A549 treated with DMSO at 1 μM for 4 hours (cell line): ENCODE data around the gene MPHOSPH10. TPM values are rescaled to one million over a fixed set of nuclear protein-coding genes. Genes with fewer than 3 reads are reported as not detected.

Experiments used
- total RNA-seq: library from RNA; stranded (reverse); fragments of 200-300 nt; extraction: Qiagen RNA extraction; gene quantifications from 5 replicates; pipeline ENCODE4 v1.2.3, GENCODE V29; 2022; ENCODE audit warnings: low read depth

MPHOSPH10 gene
- total RNA-seq: 39.8 to 45.5 TPM (median 43.1 TPM) in 5 replicates

DNA sequence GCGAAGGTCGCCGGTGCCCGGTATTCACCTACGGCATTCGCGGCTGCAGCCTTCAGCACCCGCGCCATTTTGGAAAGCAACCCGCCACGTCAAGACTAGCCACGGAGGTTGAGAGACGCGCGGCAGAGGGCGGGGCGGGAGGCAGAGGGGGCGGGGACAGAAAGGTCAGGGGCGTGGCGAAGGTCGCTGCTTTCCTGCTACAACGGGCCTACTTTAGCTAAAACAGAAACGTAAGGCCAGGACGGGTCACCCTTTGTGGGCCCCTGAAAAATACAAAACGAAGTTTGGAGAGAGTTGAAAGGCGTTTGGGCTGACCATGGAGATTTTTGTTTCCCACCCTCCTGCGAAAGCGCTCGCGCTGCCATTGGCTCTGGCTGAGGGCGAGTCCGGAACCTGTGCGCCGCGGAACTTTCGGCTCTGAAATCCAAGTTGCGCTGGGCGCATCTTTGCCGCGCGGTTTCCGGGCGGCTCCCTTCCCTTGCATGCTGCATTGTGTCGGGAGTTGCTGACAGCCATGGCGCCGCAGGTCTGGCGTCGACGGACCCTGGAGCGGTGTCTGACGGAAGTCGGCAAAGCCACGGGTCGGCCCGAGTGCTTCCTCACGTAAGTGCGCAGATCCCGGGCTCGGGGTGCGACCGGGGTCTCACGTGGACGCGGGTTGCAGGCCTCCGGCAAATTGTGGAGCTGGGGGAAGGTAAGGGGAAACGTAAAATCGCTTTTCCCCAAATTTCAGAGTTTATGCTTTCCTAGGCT lies at the start of gene MPHOSPH10, which contains the start of gene MCEE:
Gene MPHOSPH10, plus strand, starts transcription at position 483 of the 753 bp plus-strand sequence. Its CDS starts 32 bp downstream, at position 515.
Gene MCEE, minus strand, starts transcription at position 78 of the 753 bp plus-strand sequence. Its CDS starts 10 bp downstream, at position 68.

Other genes with a start within 250 kb of the MPHOSPH10 start
- gene VAX2, start 230.1 kb upstream of the MPHOSPH10 start, total RNA-seq: 3.1 to 5.6 TPM (median 4.6 TPM) in 5 replicates
- gene ATP6V1B1, start 194.7 kb upstream of the MPHOSPH10 start, total RNA-seq: 1.6 to 3.8 TPM (median 1.8 TPM) in 5 replicates
- 0.06 to 0.34 TPM (median 0.07 TPM) in 3 of 5 replicates, not detected in the others for gene ANKRD53, start 152.0 kb upstream of the MPHOSPH10 start, total RNA-seq
- gene TEX261, start 135.8 kb upstream of the MPHOSPH10 start, total RNA-seq: 82.7 to 91.3 TPM (median 87.3 TPM) in 5 replicates
- 55.8 to 87.6 TPM (median 78.4 TPM) in 5 replicates for gene NAGK, start 62.0 kb upstream of the MPHOSPH10 start, total RNA-seq
- gene MCEE, start 405 bp upstream of the MPHOSPH10 start, total RNA-seq: 10.1 to 12.2 TPM (median 11.0 TPM) in 5 replicates
- gene PAIP2B, start 96.5 kb downstream of the MPHOSPH10 start, total RNA-seq: 0.24 to 0.44 TPM (median 0.43 TPM) in 5 replicates
- 62.8 to 76.6 TPM (median 72.2 TPM) in 5 replicates for gene ZNF638, start 201.1 kb downstream of the MPHOSPH10 start, total RNA-seq